ENCODE results near the gene FEM1B. TPM values are rescaled to one million over a fixed set of nuclear protein-coding genes. Genes with fewer than 3 reads are reported as not detected.

Gene FEM1B
- total RNA-seq, 1 experiment from 2014 or later = 47.5 TPM

DNA sequence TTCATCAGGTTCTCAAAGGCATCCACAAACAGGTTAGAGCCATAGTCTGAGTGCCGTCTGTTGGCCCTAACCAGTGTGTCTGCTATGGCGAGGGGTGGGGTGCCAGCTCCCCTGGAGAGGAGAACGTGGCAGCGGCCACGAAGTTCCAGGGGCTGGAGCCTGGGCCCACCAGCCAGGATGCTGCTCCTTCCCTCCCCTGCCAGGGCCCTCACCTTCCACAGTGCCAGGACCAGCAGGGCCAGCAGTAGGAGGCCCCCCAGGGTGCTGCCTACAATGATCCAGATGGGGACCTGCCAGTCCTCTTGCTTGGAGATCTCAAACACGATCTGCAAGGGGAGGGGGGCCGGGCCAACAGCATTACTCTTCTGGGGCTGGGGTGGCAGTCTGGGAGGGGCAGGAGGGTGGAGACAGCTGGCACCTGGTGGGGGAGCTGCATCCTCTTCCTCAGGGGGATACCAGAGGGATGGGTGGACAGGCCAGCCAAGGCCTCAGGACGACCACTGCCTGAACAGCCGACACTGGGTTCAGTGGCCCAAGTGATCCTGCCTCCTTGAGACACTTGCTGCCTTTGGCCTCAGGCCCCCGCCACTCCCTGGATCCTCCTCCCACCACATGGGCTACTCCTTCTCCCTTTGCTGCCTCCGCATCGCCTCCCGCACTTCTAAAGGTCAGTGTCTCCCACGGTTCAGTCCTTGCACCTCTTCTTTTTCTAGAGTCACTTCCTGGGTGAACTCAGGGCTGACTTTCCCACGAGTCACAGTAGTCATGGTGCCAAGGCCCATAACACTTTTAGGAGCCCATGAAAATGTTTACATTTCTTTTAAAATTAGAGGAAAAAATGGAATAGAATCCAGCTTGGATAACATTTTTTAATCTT is 26.3 kb downstream of the FEM1B start:
- H3K4me2 ChIP-seq (ENCODE audit: low read depth, low read length, poor library complexity, severe bottlenecking) = no peak overlapping the region
- no peak overlapping the region for H3K9ac ChIP-seq (ENCODE audit: low read length)
- no peak for DNase-seq
- no peaks in the 10 kb centered on the region for H3K36me3 ChIP-seq (ENCODE audit: insufficient read depth, low read length)
- no peak overlapping the region for H3K27ac ChIP-seq (ENCODE audit: low read length)
- H3K4me3 ChIP-seq (ENCODE audit: low read length) = no peak overlapping the region
- no peaks in the 10 kb centered on the region for H3K9me2 ChIP-seq (replicated peaks; ENCODE audit: insufficient read depth, low read length)
- no peaks in the 10 kb centered on the region for H3K9me3 ChIP-seq (ENCODE audit: low read length)
- peaks cover 7% of the 10 kb centered on the region for H4K20me1 ChIP-seq (ENCODE audit: insufficient read depth, low read depth, low read length)
- no peak overlapping the region for H2AFZ ChIP-seq (ENCODE audit: low read length)
- no peaks in the 10 kb centered on the region for H3K79me2 ChIP-seq (ENCODE audit: low read length)
- H3K4me1 ChIP-seq (ENCODE audit: low read length) = peaks cover 23% of the 10 kb centered on the region
- no peaks in the 10 kb centered on the region for H3K27me3 ChIP-seq (ENCODE audit: low read length)

DNA sequence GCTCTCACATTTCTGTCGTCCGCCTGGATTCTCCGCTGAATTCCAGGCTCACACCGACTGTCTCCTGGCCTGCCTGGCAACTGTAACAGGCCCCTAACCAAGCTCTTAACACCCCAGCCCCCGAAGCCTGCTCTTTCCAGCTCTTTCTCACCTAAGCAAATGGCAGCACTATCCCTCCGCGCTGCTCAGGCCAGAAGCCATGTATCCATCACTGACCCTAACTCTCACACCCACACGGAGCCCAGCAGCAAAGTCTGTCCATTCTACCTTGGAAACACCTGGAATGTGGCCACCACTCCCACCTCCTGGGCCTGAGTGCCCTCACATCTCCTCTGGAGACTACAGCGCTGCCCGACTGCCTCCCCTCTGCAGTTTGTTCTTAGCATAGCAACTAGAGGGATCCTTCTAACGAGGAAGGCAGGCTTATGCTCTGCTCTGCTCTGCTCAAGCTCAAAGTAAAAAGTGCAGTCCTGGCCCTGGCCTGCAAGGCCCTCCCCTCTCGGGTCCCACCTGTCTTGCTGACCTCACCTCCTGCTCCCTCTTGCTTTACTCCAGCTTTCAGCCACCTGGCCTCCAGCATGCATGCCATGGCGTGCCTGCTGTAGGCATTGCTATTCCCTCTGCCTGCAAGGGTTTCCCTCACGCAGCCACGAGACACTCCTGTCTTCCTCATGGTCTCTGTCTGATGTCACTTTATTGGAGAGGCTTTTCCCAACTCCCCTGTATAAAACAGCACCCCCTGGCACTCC is 27.2 kb downstream of the FEM1B start:
- no peak overlapping the region for H3K4me3 ChIP-seq (ENCODE audit: low read length)
- no peaks in the 10 kb centered on the region for H3K9me2 ChIP-seq (replicated peaks; ENCODE audit: insufficient read depth, low read length)
- H3K27me3 ChIP-seq (ENCODE audit: low read length) = no peaks in the 10 kb centered on the region
- no peak overlapping the region for H3K27ac ChIP-seq (ENCODE audit: low read length)
- H2AFZ ChIP-seq (ENCODE audit: low read length) = no peak overlapping the region
- H3K36me3 ChIP-seq (ENCODE audit: insufficient read depth, low read length) = no peaks in the 10 kb centered on the region
- H3K79me2 ChIP-seq (ENCODE audit: low read length) = no peaks in the 10 kb centered on the region
- H3K4me1 ChIP-seq (ENCODE audit: low read length) = peaks cover 13% of the 10 kb centered on the region
- H4K20me1 ChIP-seq (ENCODE audit: insufficient read depth, low read depth, low read length) = peaks cover 7% of the 10 kb centered on the region
- no peak overlapping the region for H3K9ac ChIP-seq (ENCODE audit: low read length)
- no peak for DNase-seq
- H3K4me2 ChIP-seq (ENCODE audit: low read depth, low read length, poor library complexity, severe bottlenecking) = no peak overlapping the region
- no peaks in the 10 kb centered on the region for H3K9me3 ChIP-seq (ENCODE audit: low read length)

DNA sequence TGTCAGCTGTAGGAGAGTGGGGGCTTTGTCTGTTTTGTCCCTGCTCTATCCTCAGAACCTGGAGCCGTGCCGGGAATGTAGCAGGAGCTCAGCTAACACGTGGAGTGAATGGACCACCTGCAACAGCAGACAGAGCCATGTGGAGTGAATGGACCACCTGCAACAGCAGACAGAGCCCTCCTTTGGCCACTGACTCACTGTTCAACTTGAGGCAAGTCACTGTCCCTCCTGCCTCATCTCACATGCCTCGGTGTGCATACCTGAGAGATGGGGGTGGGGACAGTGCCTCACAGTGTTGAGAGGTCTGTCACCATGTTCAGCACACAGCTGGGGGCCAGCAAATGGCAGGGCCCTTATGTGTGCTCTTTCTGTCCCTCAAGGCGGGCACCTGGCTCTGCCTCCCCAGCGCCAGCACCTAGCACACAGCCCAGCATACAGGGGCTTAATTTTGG is 27.9 kb downstream of the FEM1B start:
- Histone ChIP-seq H3K4me1 (ENCODE audit: low read length) (peaks cover 6% of the 10 kb centered on the region), H4K20me1 (ENCODE audit: insufficient read depth, low read depth, low read length) (peaks cover 3% of the 10 kb centered on the region), H3K9me3 (ENCODE audit: low read length) (no peaks in the 10 kb centered on the region), H3K79me2 (ENCODE audit: low read length) (no peaks in the 10 kb centered on the region), H2AFZ (ENCODE audit: low read length) (no peak overlapping the region), H3K9ac (ENCODE audit: low read length) (no peak overlapping the region), H3K9me2 (replicated peaks; ENCODE audit: insufficient read depth, low read length) (no peaks in the 10 kb centered on the region), H3K4me2 (ENCODE audit: low read depth, low read length, poor library complexity, severe bottlenecking) (no peak overlapping the region), H3K27me3 (ENCODE audit: low read length) (no peaks in the 10 kb centered on the region), H3K36me3 (ENCODE audit: insufficient read depth, low read length) (no peaks in the 10 kb centered on the region), H3K27ac (ENCODE audit: low read length) (no peak overlapping the region), H3K4me3 (ENCODE audit: low read length) (no peak overlapping the region)
- DNase-seq = no peak

DNA sequence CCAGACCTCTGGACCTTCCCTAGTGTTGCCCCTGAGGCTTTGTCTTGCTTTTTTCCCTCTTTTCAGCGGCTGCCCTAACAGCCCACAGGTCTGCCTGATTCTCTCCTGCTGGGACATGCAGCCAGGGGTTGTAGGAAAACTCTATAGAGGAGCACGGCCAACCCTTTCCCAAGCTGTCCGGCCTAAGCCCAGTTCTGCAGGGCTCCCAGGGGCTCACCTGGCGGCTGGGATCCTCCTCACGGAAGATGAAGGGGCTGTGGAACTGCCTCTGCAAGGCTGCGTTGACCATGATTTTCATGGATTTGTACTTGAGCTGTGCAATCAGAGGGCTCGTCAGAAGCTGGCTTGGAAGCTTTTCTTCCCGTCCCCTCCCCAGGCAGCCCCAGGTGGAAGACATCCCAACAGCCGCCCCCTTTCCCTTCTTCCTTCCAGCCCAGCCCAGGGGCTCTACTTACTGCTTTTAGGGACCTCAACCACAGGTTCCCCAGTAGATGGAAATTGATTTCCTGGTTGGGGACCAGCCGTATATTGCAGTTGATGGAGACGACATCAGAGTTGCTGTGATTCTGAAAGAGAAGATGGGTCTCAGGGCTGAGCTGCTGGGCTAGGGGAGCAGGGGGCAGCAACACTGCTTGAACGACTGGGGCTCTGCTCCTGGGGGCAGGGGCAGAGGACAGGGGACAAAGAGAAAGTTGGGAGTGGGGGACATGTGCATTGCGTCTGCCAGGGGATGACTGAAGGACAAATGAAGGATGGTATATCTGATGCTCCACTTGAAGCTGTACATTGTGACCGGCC is 29.8 kb downstream of the FEM1B start:
- H3K9ac ChIP-seq (ENCODE audit: low read length) = no peak overlapping the region
- H3K4me2 ChIP-seq (ENCODE audit: low read depth, low read length, poor library complexity, severe bottlenecking) = no peak overlapping the region

DNA sequence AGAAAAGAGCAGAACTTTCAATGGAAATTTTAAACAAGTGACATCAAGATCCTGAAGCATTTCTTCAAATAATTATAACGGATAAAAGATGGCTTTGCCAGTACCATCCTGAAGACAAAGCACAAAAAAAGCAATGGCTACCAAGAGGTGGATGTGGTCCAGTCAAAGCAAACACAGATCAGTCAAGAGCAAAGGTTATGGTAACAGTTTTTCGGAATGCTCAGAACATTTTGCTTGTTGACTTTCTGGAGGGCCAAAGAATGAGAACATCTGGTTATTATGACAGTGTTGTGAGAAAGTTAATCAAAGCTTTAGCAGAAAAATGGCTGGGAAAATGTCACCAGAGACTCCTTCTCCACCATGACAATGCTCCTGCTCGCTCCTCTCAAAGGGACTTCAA is 31.5 kb downstream of the FEM1B start:
- H3K4me1 ChIP-seq (ENCODE audit: low read length) = peaks cover 4% of the 10 kb centered on the region
- no peaks in the 10 kb centered on the region for H3K9me3 ChIP-seq (ENCODE audit: low read length)
- no peaks in the 10 kb centered on the region for H3K36me3 ChIP-seq (ENCODE audit: insufficient read depth, low read length)
- no peak overlapping the region for H2AFZ ChIP-seq (ENCODE audit: low read length)
- H3K27me3 ChIP-seq (ENCODE audit: low read length) = no peaks in the 10 kb centered on the region
- H4K20me1 ChIP-seq (ENCODE audit: insufficient read depth, low read depth, low read length) = no peaks in the 10 kb centered on the region; the same call in 1 of the 2 replicates
- H3K9ac ChIP-seq (ENCODE audit: low read length) = no peak overlapping the region
- no peak for DNase-seq
- H3K27ac ChIP-seq (ENCODE audit: low read length) = no peak overlapping the region
- no peak overlapping the region for H3K4me2 ChIP-seq (ENCODE audit: low read depth, low read length, poor library complexity, severe bottlenecking)
- H3K4me3 ChIP-seq (ENCODE audit: low read length) = no peak overlapping the region
- H3K79me2 ChIP-seq (ENCODE audit: low read length) = no peaks in the 10 kb centered on the region
- H3K9me2 ChIP-seq (replicated peaks; ENCODE audit: insufficient read depth, low read length) = no peaks in the 10 kb centered on the region

More for the DNA sequence above, 29.8 kb downstream of the FEM1B start:
- no peak overlapping the region for H3K4me3 ChIP-seq (ENCODE audit: low read length)
- no peaks in the 10 kb centered on the region; the same call in 1 of the 2 replicates for H4K20me1 ChIP-seq (ENCODE audit: insufficient read depth, low read depth, low read length)
- H3K9me2 ChIP-seq (replicated peaks; ENCODE audit: insufficient read depth, low read length) = no peaks in the 10 kb centered on the region
- H3K4me1 ChIP-seq (ENCODE audit: low read length) = peaks cover 4% of the 10 kb centered on the region
- no peaks in the 10 kb centered on the region for H3K27me3 ChIP-seq (ENCODE audit: low read length)
- no peak overlapping the region for H2AFZ ChIP-seq (ENCODE audit: low read length)
- no peak for DNase-seq
- no peaks in the 10 kb centered on the region for H3K79me2 ChIP-seq (ENCODE audit: low read length)
- H3K9me3 ChIP-seq (ENCODE audit: low read length) = no peaks in the 10 kb centered on the region
- H3K27ac ChIP-seq (ENCODE audit: low read length) = no peak overlapping the region
- no peaks in the 10 kb centered on the region for H3K36me3 ChIP-seq (ENCODE audit: insufficient read depth, low read length)

DNA sequence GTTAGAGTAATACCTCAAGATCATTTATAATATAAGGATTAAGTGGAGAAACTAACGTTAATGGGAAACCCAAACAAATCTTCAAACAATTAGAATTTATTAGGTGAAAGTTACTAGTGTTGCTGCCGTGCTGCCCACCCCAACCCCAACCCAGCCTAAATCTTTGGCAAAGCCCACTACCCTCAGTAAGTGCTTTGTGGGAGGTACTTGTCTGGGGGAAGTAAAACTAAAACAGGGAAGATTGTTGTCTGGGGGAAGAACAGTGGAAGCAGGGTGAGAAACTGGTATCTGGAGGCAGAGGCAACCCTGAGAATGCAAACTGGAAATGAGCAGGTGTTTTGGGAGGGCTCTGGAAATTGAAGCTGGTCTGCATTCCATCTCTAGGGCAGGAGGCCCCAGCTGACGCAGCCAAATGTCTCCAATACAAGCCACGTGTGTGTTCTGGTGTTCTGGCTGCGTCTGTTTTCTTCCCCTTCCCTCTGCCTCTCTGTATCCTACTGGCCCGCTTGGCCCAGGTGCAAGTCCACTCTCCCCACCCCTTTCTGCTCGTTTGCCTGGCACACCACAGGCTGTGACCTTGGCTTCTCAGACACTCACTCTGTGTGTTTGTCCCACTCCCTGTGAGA is 32.7 kb downstream of the FEM1B start:
- Histone ChIP-seq H4K20me1 (ENCODE audit: insufficient read depth, low read depth, low read length) (peaks cover under 1% of the 10 kb centered on the region; the same call in 1 of the 2 replicates), H3K4me3 (ENCODE audit: low read length) (no peak overlapping the region), H3K79me2 (ENCODE audit: low read length) (no peaks in the 10 kb centered on the region), H3K4me2 (ENCODE audit: low read depth, low read length, poor library complexity, severe bottlenecking) (no peak overlapping the region), H3K9me3 (ENCODE audit: low read length) (no peaks in the 10 kb centered on the region), H3K9ac (ENCODE audit: low read length) (no peak overlapping the region), H3K27me3 (ENCODE audit: low read length) (no peaks in the 10 kb centered on the region), H3K27ac (ENCODE audit: low read length) (no peak overlapping the region), H2AFZ (ENCODE audit: low read length) (no peak overlapping the region), H3K9me2 (replicated peaks; ENCODE audit: insufficient read depth, low read length) (no peaks in the 10 kb centered on the region), H3K4me1 (ENCODE audit: low read length) (peaks cover 4% of the 10 kb centered on the region), H3K36me3 (ENCODE audit: insufficient read depth, low read length) (no peaks in the 10 kb centered on the region)
- no peak for DNase-seq

DNA sequence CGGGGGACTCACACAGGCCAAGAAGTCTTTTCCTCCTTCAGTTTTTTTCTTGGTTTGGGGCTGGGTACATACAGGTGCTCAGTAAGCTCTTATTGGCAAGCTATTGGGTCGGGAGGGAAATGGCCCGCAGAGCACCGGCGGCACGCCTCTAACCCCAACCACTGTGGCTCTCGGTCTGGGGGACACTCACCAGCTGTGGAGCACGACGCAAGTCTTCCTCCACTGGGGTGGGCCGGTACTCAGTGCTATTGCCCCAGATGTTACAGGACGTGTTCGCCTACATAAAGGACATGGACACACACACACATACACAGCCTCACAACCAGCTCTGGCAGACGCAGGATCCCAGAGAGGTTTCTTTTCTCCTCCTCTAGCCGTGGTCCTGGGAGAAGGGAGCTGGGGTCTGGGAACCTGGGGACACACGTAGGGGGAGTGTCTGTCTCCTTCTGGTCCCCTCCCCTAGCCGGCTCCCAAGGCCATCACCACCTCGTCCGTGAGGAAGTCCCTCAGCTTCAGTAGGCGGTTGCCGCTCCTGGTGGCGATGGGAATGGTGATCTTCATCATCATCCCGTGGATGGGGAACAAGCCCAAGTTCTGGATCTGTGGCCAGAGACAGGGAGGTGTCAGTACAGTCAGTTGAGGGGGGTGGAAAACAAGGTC is 33.4 kb downstream of the FEM1B start:
- H3K36me3 ChIP-seq (ENCODE audit: insufficient read depth, low read length) = no peaks in the 10 kb centered on the region
- H3K27ac ChIP-seq (ENCODE audit: low read length) = no peak overlapping the region
- H4K20me1 ChIP-seq (ENCODE audit: insufficient read depth, low read depth, low read length) = peaks cover 4% of the 10 kb centered on the region; the same call in 1 of the 2 replicates
- peaks cover 4% of the 10 kb centered on the region for H3K4me1 ChIP-seq (ENCODE audit: low read length)
- H3K9me3 ChIP-seq (ENCODE audit: low read length) = no peaks in the 10 kb centered on the region
- DNase-seq = no peak
- no peaks in the 10 kb centered on the region for H3K79me2 ChIP-seq (ENCODE audit: low read length)
- H3K4me2 ChIP-seq (ENCODE audit: low read depth, low read length, poor library complexity, severe bottlenecking) = no peak overlapping the region
- H2AFZ ChIP-seq (ENCODE audit: low read length) = no peak overlapping the region
- H3K9me2 ChIP-seq (replicated peaks; ENCODE audit: insufficient read depth, low read length) = no peaks in the 10 kb centered on the region
- H3K4me3 ChIP-seq (ENCODE audit: low read length) = no peak overlapping the region
- H3K9ac ChIP-seq (ENCODE audit: low read length) = no peak overlapping the region
- H3K27me3 ChIP-seq (ENCODE audit: low read length) = no peaks in the 10 kb centered on the region
